GM12892 (cell line): Measurements from ENCODE around the gene CDO1.

Experiments
- POLR2A ChIP-seq: IDR thresholded peaks from 2 replicates; pipeline ENCODE4 v1.6.1; 2011; ENCODE audit warnings: low read depth, low read length, control low read depth
- POLR2AphosphoS5 ChIP-seq: IDR thresholded peaks from 2 replicates; pipeline ENCODE4 v1.6.1; 2011; ENCODE audit warnings: low read depth, low read length, control low read depth
- TAF1 ChIP-seq: IDR thresholded peaks from 2 replicates; pipeline ENCODE4 v1.6.1; 2011; ENCODE audit warnings: low read depth, mild to moderate bottlenecking, control low read depth, low read length, borderline replicate concordance

DNA sequence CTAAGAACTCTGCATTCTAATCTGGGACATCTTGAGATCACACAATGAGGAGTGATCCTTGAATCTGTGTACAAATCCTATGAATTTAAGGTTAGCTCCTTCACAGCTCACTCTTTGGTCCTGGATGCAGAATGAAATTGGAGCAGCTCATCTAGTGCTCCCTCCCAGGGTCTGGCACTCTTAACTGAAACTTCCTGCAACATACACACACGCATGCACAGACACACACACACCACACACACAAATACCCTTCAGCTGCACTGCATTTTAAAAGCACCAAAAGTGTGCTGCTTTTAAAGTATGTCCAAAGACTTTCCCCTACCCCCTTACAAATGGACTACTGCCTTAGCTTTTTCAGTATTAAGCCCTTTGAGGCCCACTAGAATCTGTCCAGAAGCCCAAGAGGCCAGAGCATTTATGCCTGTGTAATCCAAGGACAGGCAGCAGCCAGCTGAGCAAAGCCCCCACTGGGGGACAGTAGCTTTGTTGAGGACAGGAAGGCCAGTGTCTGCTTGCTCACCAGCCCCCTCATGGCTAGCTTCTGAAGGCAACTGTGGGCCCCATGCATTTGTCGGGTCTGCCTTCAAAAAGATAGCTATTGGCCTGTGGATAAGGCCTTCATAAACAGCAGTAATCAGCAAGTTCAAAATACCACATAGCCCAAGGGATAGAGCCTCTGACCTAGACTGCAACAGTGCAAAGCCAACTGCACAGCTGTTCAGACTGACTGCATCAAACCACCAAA is 43.6 kb downstream of the CDO1 start:
- no peak for TF ChIP-seq POLR2A
- TF ChIP-seq POLR2AphosphoS5 = no peak
- TF ChIP-seq TAF1 = no peak
